Activated CD4-positive, alpha-beta T cell treated with anti-CD3 and anti-CD28 coated beads, Interleukin-2, amount 50 U/mL, for 16 hours (primary cell): ENCODE measurements around the gene TTC4.

Source experiments
- DNase-seq: peaks from one replicate; pipeline ENCODE4 v3.0.0-alpha.2; 2020

Gene TTC4

GRCh38 chr1:54788459-54788858 lies 72.8 kb downstream of the TTC4 start:
- no peak for DNase-seq

GRCh38 chr1:54791880-54792522 lies 76.3 kb downstream of the TTC4 start:
- peak; percentile 61 for DNase-seq
